IMR-90 (cell line): ENCODE data around the gene PJA2. TPM values are rescaled to one million over a fixed set of nuclear protein-coding genes. Genes with fewer than 3 reads are reported as not detected.

Experiments
- ATAC-seq: fragments of 200-7000 bp; cut with Tn5 transposase; 2 replicates; pipeline ENCODE4 v1.9.1; 2020; ENCODE audit warnings: low read depth, mild to moderate bottlenecking, moderate library complexity
- BruUV-seq: library from RNA; stranded (reverse); fragments of 400-500 nt; replicated peaks from 2 replicates; lab custom pipeline; 2021; lab: Mats Ljungman, UMichigan
- CTCF ChIA-PET: fragments of 300-600 bp; formaldehyde crosslinking; extraction: SDS; loops from one replicate; lab custom pipeline; 2021; ENCODE audit warnings: antibody characterized with exemption; lab: Yijun Ruan, JAX
- POLR2A ChIA-PET: fragments of 300-600 bp; sonication (Branson Sonifier 250); formaldehyde crosslinking; loops from one replicate; lab custom pipeline; 2022; ENCODE audit warnings: antibody characterized with exemption; ENCODE audit not compliant: unreplicated experiment; lab: Charles Lee
- DNase-seq: peaks from one replicate; pipeline ENCODE4 v3.0.0; 2013
- H2AFZ ChIP-seq: replicated peaks from 2 replicates; pipeline ENCODE3; 2013; ENCODE audit warnings: low read length, mild to moderate bottlenecking; ENCODE audit not compliant: poor library complexity
- H2AK5ac ChIP-seq: 2 replicates; pipeline ENCODE4 v1.6.1; 2013; ENCODE audit warnings: low read depth, low read length, inconsistent platforms
- H2AK9ac ChIP-seq: replicated peaks from 2 replicates; pipeline ENCODE3; 2013; ENCODE audit warnings: mild to moderate bottlenecking, low read depth, low read length, moderate library complexity; ENCODE audit not compliant: poor library complexity
- H2BK120ac ChIP-seq: 2 replicates; pipeline ENCODE4 v1.6.1; 2013; ENCODE audit warnings: low read depth, low read length, inconsistent platforms
- H2BK15ac ChIP-seq: 3 replicates; pipeline ENCODE4 v1.6.1; 2013; ENCODE audit warnings: low read depth, low read length, inconsistent platforms
- H2BK20ac ChIP-seq: 2 replicates; pipeline ENCODE4 v1.6.1; 2013; ENCODE audit warnings: low read depth, mild to moderate bottlenecking, inconsistent platforms, low read length, moderate library complexity
- H2BK5ac ChIP-seq: 2 replicates; pipeline ENCODE4 v1.6.1; 2013; ENCODE audit warnings: mild to moderate bottlenecking, low read depth, low read length, inconsistent platforms; ENCODE audit not compliant: poor library complexity, severe bottlenecking
- H3K14ac ChIP-seq: replicated peaks from 2 replicates; pipeline ENCODE4 v1.6.1; 2013; ENCODE audit warnings: low read depth, low read length, inconsistent platforms
- H3K18ac ChIP-seq: 2 replicates; pipeline ENCODE4 v1.6.1; 2013; ENCODE audit warnings: low read depth, low read length, control low read depth
- H3K23ac ChIP-seq: 2 replicates; pipeline ENCODE4 v1.6.1; 2013; ENCODE audit warnings: low read depth, low read length, inconsistent platforms
- H3K27ac ChIP-seq: 2 replicates; pipeline ENCODE4 v1.5.1; 2013; ENCODE audit warnings: mild to moderate bottlenecking, control low read depth, low read length; ENCODE audit not compliant: insufficient read depth
- H3K27me3 ChIP-seq: 2 replicates; pipeline ENCODE4 v1.6.1; 2013; ENCODE audit warnings: low read length; ENCODE audit not compliant: control insufficient read depth, insufficient read depth
- H3K36me3 ChIP-seq: 2 replicates; pipeline ENCODE4 v1.6.1; 2013; ENCODE audit warnings: low read length, mixed read lengths; ENCODE audit not compliant: control insufficient read depth, insufficient read depth
- H3K4ac ChIP-seq: 2 replicates; pipeline ENCODE4 v1.6.1; 2013; ENCODE audit warnings: low read depth, low read length, inconsistent platforms
- H3K4me1 ChIP-seq: 2 replicates; pipeline ENCODE4 v1.6.1; 2013; ENCODE audit warnings: low read length, mixed read lengths; ENCODE audit not compliant: control insufficient read depth, insufficient read depth
- H3K4me2 ChIP-seq: 2 replicates; pipeline ENCODE4 v1.6.1; 2013; ENCODE audit warnings: low read depth, mild to moderate bottlenecking, control low read depth, low read length, moderate library complexity
- H3K4me3 ChIP-seq: 2 replicates; pipeline ENCODE4 v1.5.1; 2013; ENCODE audit warnings: low read depth, mild to moderate bottlenecking, control low read depth, low read length, moderate library complexity; ENCODE audit not compliant: insufficient read depth
- H3K56ac ChIP-seq: 2 replicates; pipeline ENCODE4 v1.6.1; 2013; ENCODE audit warnings: low read length, inconsistent platforms; ENCODE audit not compliant: insufficient read depth; ENCODE audit errors: extremely low read depth
- H3K79me1 ChIP-seq, 2 experiments: 2 replicates each; pipeline ENCODE4 v1.6.1; 2013; ENCODE audit warnings: low read length in 2 of 2, inconsistent platforms in 1 of 2, low read depth in 1 of 2
- H3K9ac ChIP-seq: 2 replicates; pipeline ENCODE4 v1.6.1; 2013; ENCODE audit warnings: low read depth, low read length, control low read depth
- H3K9me1 ChIP-seq: 2 replicates; pipeline ENCODE4 v1.6.1; 2013; ENCODE audit warnings: low read length, inconsistent platforms; ENCODE audit not compliant: insufficient read depth
- H3K9me3 ChIP-seq: 2 replicates; pipeline ENCODE4 v1.6.1; 2013; ENCODE audit warnings: low read length; ENCODE audit not compliant: control insufficient read depth, insufficient read depth
- H4K20me1 ChIP-seq: 2 replicates; pipeline ENCODE4 v1.6.1; 2013; ENCODE audit warnings: low read length, inconsistent platforms; ENCODE audit not compliant: insufficient read depth
- H4K5ac ChIP-seq: 2 replicates; pipeline ENCODE4 v1.6.1; 2013; ENCODE audit warnings: mild to moderate bottlenecking, low read depth, low read length, control low read depth
- H4K8ac ChIP-seq, 2 experiments: 2 replicates each; pipeline ENCODE4 v1.6.1; 2013; ENCODE audit warnings: low read depth in 2 of 2, low read length in 2 of 2, control low read depth in 1 of 2, inconsistent platforms in 1 of 2
- H4K91ac ChIP-seq: 2 replicates; pipeline ENCODE4 v1.6.1; 2013; ENCODE audit warnings: low read depth, low read length, inconsistent platforms; ENCODE audit not compliant: insufficient read depth
- CHD1 ChIP-seq: IDR thresholded peaks from 2 replicates; pipeline ENCODE4 v1.6.1; 2012; ENCODE audit warnings: low read depth, low read length, improper control_type of control experiment
- CTCF ChIP-seq: conservative IDR thresholded peaks from 2 replicates; pipeline ENCODE4 v1.5.1; 2012; ENCODE audit warnings: mild to moderate bottlenecking, low read depth, low read length, improper control_type of control experiment
- MAFK ChIP-seq: IDR thresholded peaks from 2 replicates; pipeline ENCODE4 v1.6.1; 2012; ENCODE audit warnings: low read depth, low read length, improper control_type of control experiment
- RCOR1 ChIP-seq: IDR thresholded peaks from 2 replicates; pipeline ENCODE4 v1.6.1; 2012; ENCODE audit warnings: mild to moderate bottlenecking, low read length, improper control_type of control experiment; ENCODE audit not compliant: insufficient replicate concordance
- dilution Hi-C: fragments of 300-500 bp; cut with HindIII; formaldehyde crosslinking; loops from one replicate; pipeline ENCODE4 v1.14.3; 2018; ENCODE audit warnings: low sequenced_read_pairs; ENCODE audit not compliant: unreplicated experiment
- in situ Hi-C: fragments of 300-500 bp; cut with MboI; formaldehyde crosslinking; loops from 3 replicates; pipeline ENCODE4 v1.14.3; 2019; ENCODE audit warnings: low sequenced_read_pairs, inconsistent platforms, mixed read lengths
- intact Hi-C: fragments of 100-400 bp; cut with micrococcal nuclease; formaldehyde crosslinking; loops from 2 replicates; pipeline ENCODE4 v1.10.0; 2022
- polyA plus RNA-seq, 3 experiments: library from polyadenylated mRNA; depleted of rRNA; stranded (reverse); fragments of >200 nt; gene quantifications; 2 replicates each; pipeline ENCODE4 v1.2.3, GENCODE V29; 2012; ENCODE audit warnings: low replicate concordance in 1 of 3
- total RNA-seq: library from RNA; depleted of rRNA; stranded (reverse); fragments of >200 nt; gene quantifications from 2 replicates; pipeline ENCODE4 v1.2.3, GENCODE V29; 2012

Gene PJA2
- total and polyA plus RNA-seq, 2 of the 4 experiments (the other 2 are of a cell fraction): 42.3 to 70.6 TPM

DNA sequence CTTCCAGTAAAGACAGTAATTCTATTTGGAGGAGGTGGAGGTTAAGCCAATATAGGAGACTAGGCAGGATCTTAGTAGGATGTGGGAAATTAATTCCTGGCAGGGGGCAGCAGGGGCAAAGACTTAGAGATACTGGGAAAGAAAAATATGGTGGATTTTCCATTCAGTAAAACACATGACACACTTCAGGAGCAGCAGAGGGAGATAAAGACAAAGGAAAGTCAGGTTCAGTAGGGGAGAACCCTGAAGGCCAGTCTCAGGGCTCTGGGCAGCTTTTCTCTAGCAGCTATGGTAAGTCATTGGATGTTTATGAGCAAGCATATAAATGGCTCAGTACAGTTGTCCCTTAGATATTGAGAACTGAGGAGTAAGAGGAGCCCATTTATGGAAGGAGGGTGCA is 105.5 kb downstream of the PJA2 start:
- TF ChIP-seq CHD1 (no peak), CTCF (no peak), MAFK (no peak), RCOR1 (no peak)
- Histone ChIP-seq H2BK15ac (no peak overlapping the region), H2AK5ac (no peak overlapping the region), H4K91ac (no peak overlapping the region), H3K4ac (no peak overlapping the region), H3K23ac (no peak overlapping the region), H3K9ac (no peak overlapping the region), H2AK9ac (no peak overlapping the region), H3K27me3 (peaks cover 6% of the 10 kb centered on the region; the same call in 1 of the 2 replicates), H3K79me1 (no peaks in the 10 kb centered on the region), H3K27ac (no peak overlapping the region), H4K8ac (no peak overlapping the region), H3K9me1 (no peaks in the 10 kb centered on the region), H2BK20ac (no peak overlapping the region), H4K20me1 (no peaks in the 10 kb centered on the region), H3K9me3 (no peaks in the 10 kb centered on the region), H2BK120ac (no peak overlapping the region), H3K4me3 (no peak overlapping the region), H3K4me2 (no peak overlapping the region), H3K18ac (no peak overlapping the region), H2BK5ac (no peak overlapping the region), H3K36me3 (no peaks in the 10 kb centered on the region), H3K56ac (no peak overlapping the region), H3K14ac (no peak overlapping the region), H2AFZ (no peak overlapping the region), H4K5ac (no peak overlapping the region), H3K4me1 (no peaks in the 10 kb centered on the region)
- no peak for ATAC-seq
- ChIA-PET CTCF (interaction anchor here (0.9 kb wide), 1 partner anchor 298 kb away, joined by 3 read pairs; no protein-coding TSS in a partner anchor), POLR2A (no interaction called here)
- no TSS peak for BruUV-seq
- in situ Hi-C loops: no loop called here
- DNase-seq: no peak
- dilution Hi-C loops: no loop called here
- intact Hi-C loops: no loop called here
